HG03064 (cell line): ENCODE results near the gene C8G.

Experiments
- ATAC-seq: cut with Tn5 transposase; IDR thresholded peaks from one replicate; pipeline ENCODE4 v1.9.1; 2021; ENCODE audit warnings: low read depth; ENCODE audit not compliant: unreplicated experiment

C8G gene

DNA sequence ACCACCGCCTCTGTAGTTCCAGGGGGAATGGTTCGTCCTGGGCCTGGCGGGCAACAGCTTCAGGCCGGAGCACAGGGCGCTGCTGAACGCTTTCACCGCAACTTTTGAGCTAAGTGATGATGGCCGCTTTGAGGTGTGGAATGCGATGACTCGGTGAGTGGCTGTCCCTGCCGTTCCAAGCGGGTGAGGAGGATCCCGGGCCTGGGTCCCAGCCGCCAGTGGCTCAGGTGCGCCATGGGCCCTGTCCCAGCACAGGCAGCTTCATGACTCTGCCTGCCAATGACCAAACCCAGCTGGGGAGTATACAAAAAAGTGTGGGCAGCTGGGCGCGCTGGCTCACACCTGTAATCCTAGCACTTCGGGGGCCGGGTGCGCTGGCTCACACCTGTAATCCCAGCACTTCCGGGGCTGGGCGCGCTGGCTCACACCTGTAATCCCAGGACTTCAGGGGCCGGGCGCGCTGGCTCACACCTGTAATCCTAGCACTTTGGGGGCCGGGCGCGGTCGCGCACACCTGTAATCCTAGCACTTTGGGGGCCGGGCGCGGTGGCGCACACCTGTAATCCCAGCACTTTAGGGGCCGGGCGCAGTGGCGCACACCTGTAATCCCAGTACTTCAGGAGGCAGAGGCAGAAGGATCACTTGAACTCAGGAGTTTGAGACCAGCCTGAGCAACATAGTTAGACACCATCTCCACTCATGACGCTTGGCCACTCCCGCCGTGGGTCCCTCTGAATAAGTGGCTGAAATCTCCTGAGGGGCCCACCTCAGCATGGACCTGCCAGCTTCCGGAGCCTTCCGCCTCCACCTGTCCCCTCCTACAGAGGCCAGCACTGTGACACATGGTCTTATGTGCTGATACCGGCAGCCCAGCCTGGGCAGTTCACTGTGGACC lies 8.1 kb downstream of the C8G start:
- ATAC-seq = no peak

GRCh38 chr9:136953771-136954269 lies 8.8 kb downstream of the C8G start:
- ATAC-seq = no peak

DNA sequence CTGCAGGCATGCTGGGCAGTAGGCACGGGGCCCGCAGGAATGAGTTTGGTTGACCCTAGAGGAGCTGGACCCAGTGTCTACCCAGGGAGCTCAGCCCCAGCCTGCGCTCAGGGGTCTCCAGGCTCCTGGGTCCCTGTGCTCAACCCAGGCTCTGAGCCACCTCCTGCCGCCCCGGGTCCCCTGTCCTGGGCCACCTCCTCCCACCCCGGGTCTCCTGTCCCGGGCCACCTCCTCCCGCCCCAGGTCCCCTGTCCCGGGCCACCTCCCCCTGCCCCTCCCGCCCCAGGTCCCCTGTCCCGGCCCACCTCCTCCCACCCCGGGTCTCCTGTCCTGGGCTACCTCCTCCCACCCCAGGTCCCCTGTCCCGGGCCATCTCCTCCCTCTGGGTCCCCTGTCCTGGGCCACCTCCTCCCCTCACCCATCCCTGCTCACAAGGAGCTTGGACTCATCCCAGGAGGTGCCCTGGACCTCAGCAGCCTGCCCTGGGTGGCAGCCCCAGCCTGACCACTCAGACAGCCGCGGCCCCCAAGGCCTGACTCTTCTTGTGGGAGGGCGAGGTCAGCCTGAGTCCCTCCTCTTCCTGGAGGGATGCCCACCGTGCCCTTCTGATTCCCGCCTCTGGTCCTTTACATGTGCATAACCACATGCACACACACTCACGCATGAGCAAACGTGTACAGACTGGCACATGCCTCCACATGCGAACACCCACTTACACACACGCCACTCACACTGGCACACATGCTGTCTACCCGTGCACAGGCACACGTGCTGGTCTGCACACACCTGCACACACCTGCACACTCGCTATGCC lies 9.4 kb downstream of the C8G start:
- ATAC-seq = no peak

GRCh38 chr9:136955202-136955942 lies 10.3 kb downstream of the C8G start:
- ATAC-seq = no peak

DNA sequence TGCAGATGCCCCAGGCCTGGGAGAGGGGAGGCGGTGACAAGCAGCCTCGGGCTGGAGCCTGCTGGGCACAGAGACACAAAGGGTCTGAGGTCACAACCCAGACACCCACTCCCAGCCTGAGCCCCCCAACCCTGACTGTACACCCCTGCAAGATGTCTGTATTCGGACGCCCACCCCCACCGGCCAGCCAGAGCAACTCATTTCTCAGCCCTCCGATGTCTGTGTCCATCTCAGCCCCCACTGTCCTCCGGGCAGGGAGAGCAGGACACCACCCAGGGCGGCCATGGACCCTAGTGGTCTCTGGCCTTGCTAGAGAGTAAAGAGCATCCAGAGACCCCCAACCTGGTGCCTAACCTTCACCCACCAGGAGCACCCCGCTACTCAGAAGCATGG lies 10.9 kb downstream of the C8G start:
- ATAC-seq = no peak

- no peak for ATAC-seq
These were observed 11.6 kb downstream of the C8G start for GRCh38 chr9:136956604-136957003.

GRCh38 chr9:136957461-136957860 lies 12.4 kb downstream of the C8G start:
- no peak for ATAC-seq

- no peak for ATAC-seq
These were observed 12.9 kb downstream of the C8G start for GRCh38 chr9:136957901-136958300.

DNA sequence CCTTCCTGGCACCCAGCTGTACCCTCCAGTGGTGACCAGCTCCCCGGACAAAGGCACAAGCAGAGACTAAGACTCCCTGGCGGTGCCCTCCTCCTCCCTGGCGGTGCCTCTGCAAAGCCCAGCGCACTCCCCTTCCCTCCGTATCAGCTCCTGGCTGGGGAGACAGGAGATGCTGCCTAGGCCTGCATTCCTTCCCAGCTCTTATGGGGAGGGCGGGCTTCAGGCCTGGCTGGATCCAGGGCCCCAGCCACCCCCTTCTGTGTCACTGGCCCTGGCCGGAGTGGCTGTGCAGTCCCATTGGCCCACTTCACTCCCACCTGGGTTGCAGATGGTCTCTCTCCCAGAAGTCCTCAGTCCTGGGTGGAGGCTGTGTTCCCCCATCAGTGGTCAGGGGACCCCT lies 13.4 kb downstream of the C8G start:
- no peak for ATAC-seq

- ATAC-seq = no peak
These were observed 14.1 kb downstream of the C8G start for GRCh38 chr9:136958898-136959850.

DNA sequence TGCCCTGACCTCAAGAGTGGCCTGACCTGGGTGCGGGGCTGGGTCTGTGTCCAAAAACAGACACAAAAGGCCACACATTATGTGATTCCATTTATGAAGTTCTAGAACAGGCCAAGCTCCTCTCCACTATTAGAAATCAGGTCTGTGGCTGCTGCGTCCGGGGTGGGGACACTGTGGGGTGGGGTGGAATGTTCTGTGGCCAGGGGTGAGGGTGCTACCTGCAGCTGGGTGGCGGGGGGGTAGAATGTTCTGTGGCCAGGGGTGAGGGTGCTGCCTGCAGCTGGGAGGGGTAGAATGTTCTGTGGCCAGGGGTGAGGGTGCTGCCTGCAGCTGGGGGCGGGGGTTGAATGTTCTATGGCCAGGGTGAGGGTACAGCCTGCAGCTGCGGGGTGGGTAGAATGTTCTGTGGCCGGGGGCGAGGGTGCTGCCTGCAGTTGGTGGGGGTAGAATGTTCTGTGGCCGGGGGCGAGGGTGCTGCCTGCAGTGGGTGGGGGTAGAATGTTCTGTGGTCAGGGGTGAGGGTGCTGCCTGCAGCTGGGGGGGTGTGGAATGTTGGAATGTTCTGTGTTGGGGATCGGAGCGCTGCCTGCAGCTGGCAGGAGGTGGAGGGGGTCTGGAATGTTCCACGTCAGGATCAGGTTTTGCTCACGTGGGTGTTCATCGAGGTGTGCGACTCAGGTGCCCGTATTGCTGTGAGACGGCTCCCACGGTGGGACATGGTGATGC lies 15.3 kb downstream of the C8G start:
- ATAC-seq = no peak

GRCh38 chr9:136960938-136961275 lies 15.9 kb downstream of the C8G start:
- ATAC-seq = no peak

GRCh38 chr9:136961279-136962065 lies 16.4 kb downstream of the C8G start:
- no peak for ATAC-seq

DNA sequence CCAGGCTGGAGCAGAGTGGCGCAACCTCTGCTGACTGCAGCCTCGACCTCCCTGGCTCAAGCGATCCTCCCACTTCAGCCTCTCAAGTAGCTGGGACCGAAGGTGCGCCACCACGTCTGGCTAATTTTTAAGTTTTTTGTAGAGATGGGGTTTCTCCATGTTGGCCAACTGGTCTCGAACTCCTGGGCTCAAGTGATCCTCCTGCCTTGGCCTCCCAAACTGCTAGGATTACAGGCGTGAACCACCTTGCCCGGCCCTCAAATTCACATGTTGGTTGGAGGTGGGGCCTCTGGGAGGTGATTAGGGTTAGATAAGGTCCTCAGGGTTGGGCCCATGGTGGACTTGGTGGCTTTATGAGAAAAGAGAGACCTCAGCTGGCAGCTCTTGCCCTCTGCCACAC lies 17.1 kb downstream of the C8G start:
- ATAC-seq = no peak

DNA sequence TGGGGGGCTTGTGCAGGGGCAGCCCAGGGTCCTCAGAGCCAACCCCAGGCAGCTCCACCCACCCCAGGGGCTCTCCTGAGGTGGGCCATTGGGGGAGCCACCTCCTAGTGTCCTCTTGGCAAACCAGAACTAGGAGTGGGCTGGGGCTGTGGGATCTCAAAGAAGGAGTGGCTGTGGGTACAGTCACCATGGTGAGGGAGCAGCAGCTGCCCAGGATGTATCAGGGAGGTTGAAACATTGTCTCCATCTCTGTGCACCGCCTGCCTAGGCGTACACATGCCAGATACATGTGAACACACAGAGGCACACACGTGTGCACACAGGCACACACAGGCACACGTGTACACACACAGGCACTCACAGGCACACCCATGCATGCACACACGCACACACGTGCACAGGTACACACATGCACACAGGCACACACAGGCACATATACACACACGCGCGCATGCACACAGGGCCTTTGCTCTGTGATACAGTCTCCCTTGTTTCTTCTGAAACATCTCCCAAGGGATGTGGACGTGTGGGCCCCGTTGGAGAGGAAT lies 17.7 kb downstream of the C8G start:
- no peak for ATAC-seq

GRCh38 chr9:136963341-136963740 lies 18.3 kb downstream of the C8G start:
- no peak for ATAC-seq

GRCh38 chr9:136963751-136964150 lies 18.7 kb downstream of the C8G start:
- no peak for ATAC-seq

DNA sequence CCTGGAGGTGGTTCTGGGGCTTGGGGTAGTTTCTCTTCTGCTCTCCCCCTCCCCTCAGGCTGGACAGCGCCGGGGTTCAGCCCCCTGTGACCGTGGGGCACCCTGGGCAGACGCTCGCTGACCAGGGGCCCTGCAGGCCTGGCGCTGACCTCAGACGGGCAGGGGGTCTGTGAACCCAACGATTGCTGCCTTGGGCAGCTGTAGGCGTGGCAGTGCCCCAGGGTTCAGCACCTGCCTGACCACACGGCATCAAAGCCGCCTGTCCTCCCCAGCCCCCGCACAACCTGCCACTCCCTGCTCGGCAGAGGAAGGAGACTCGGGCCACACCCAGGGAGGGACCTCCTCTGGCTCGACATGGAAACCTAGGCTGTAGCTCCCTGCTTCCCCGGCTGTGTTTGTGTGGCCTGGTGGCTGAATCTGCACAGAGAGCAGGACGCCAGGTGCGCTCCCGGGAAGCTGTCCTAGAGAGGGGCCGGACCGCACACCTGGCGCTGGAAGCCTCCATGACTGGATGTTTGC lies 19.2 kb downstream of the C8G start:
- ATAC-seq = no peak
